Esophagus muscularis mucosa (tissue), 4 donors: ENCODE measurements around the gene SFR1. TPM values are rescaled to one million over a fixed set of nuclear protein-coding genes. Genes with fewer than 3 reads are reported as not detected.
A peak's percentile ranks its signal among the peaks of the same experiment; 100 is the strongest.

Source experiments
- DNase-seq: peaks from one replicate; pipeline ENCODE4 v3.0.0-alpha.2; 2017; ENCODE audit errors: extremely low spot score
- H3K27ac ChIP-seq, 4 donors: fragments of 200-600 bp; sonication (generic); replicated peaks in 1 of 4; 1 replicate in 3 of 4; 2 replicates in 1 of 4; pipeline ENCODE4 v1.5.1; 2016 to 2019; ENCODE audit warnings: mild to moderate bottlenecking in 1 of 4
- H3K27me3 ChIP-seq, 4 donors: fragments of 200-600 bp; sonication (generic); one replicate each; pipeline versions ENCODE4 v1.5.1 to v1.6.0; 2016 to 2019
- H3K36me3 ChIP-seq, 4 donors: fragments of 200-600 bp; sonication (generic); one replicate each; pipeline ENCODE4 v1.5.1; 2016 to 2019
- H3K4me1 ChIP-seq, 4 donors: fragments of 200-600 bp; sonication (generic); one replicate each; pipeline ENCODE4 v1.5.1; 2016 to 2019
- H3K4me3 ChIP-seq, 4 donors: fragments of 200-600 bp; sonication (generic); 1 replicate in 2 of 4; 2 replicates in 2 of 4; pipeline ENCODE4 v1.5.1; 2016 to 2019; ENCODE audit warnings: mild to moderate bottlenecking in 4 of 4, moderate library complexity in 1 of 4
- H3K9me3 ChIP-seq, 4 donors: fragments of 200-600 bp; sonication (generic); 1 replicate in 3 of 4; 2 replicates in 1 of 4; pipeline ENCODE4 v1.5.1; 2016 to 2019
- CTCF ChIP-seq, 3 experiments: fragments of 200-600 bp in 2 of 3; fragments of 450-650 bp in 1 of 3; sonication (generic) in 2 of 3; IDR thresholded peaks; one replicate each; pipeline ENCODE4 v1.5.1; 2017 to 2019; ENCODE audit warnings: antibody characterized with exemption in 3 of 3, mild to moderate bottlenecking in 2 of 3, moderate library complexity in 1 of 3
- EP300 ChIP-seq: sonication (generic); formaldehyde crosslinking; IDR thresholded peaks from one replicate; pipeline ENCODE4 v1.6.1; 2017; ENCODE audit warnings: antibody characterized with exemption
- POLR2A ChIP-seq: fragments of 450-650 bp; IDR thresholded peaks from one replicate; pipeline ENCODE4 v1.6.1; 2017; ENCODE audit warnings: antibody characterized with exemption, moderate library complexity, mild to moderate bottlenecking, low read depth
- POLR2AphosphoS5 ChIP-seq, 2 donors: sonication (generic); formaldehyde crosslinking; IDR thresholded peaks; one replicate each; pipeline ENCODE4 v1.6.1; 2017; ENCODE audit warnings: antibody characterized with exemption in 2 of 2
- WGBS: methylation state at CpG from one replicate; pipeline ENCODE4 v1.1.5; 2018; 5-methylcytosine and 5-hydroxymethylcytosine counted together
- intact Hi-C: fragments of 100-400 bp; cut with DNase I; formaldehyde crosslinking; loops from one replicate; pipeline ENCODE4 v1.15.1; 2023
- total RNA-seq, 4 donors: library from RNA; depleted of rRNA; stranded (reverse); fragments of >200 nt; gene quantifications; one replicate each; pipeline versions ENCODE4 v1.1.0 to v1.2.1, GENCODE V29; 2016

Gene SFR1
- total RNA-seq, 4 donors from 2014 or later: 4.9 to 9.1 (median 7.8) TPM

GRCh38 chr10:104120512-104120902, 1.5 kb upstream of the SFR1 start:
- H3K27me3 ChIP-seq: no peaks in the 10 kb centered on the region
- H3K4me3 ChIP-seq: peak overlapping the region; percentile 72 to 83 (median 80)
- no peak for DNase-seq
- intact Hi-C loops: loop anchor here (5.0 kb wide), 4 partner anchors 73 to 233 kb away; partner anchors contain the start of genes GSTO2 and SLK
- H3K4me1 ChIP-seq: peaks cover 5 to 22% (median 20%) of the 10 kb centered on the region in 4 donors
- H3K36me3 ChIP-seq: no peaks in the 10 kb centered on the region
- H3K9me3 ChIP-seq: no peaks in the 10 kb centered on the region
- WGBS: 45% methylated on average over 2 of the region's 2 CpGs
- TF ChIP-seq POLR2A (peak; percentile 7), CTCF (IDR thresholded peaks at IDR 0.05) (no peak)
- H3K27ac ChIP-seq: peak overlapping the region; percentile 93 to 99 (median 98)

GRCh38 chr10:104120903-104121484, 977 bp upstream of the SFR1 start:
- H3K4me1 ChIP-seq: peaks cover 5 to 22% (median 20%) of the 10 kb centered on the region in 4 donors
- no peaks in the 10 kb centered on the region for H3K9me3 ChIP-seq
- no peaks in the 10 kb centered on the region for H3K27me3 ChIP-seq
- intact Hi-C loops: loop anchor here (5.0 kb wide), 4 partner anchors 74 to 234 kb away; partner anchors contain the start of genes GSTO2 and SLK
- H3K36me3 ChIP-seq: peaks cover 0 to 4% (median 0%) of the 10 kb centered on the region in 4 donors
- peak overlapping the region; percentile 93 to 99 (median 98) for H3K27ac ChIP-seq
- no peak for TF ChIP-seq EP300
- peak; percentile 61 to 72 for TF ChIP-seq POLR2AphosphoS5 (IDR thresholded peaks at IDR 0.05)
- no peak for TF ChIP-seq POLR2A
- peak in 1 of 3 experiments; percentile 23 for TF ChIP-seq CTCF (IDR thresholded peaks at IDR 0.05)
- peak; percentile 98 for DNase-seq
- peak overlapping the region; percentile 72 to 83 (median 80) for H3K4me3 ChIP-seq
- 0% methylated on average over 19 of the region's 28 CpGs for WGBS

- peak overlapping the region; percentile 72 to 83 (median 80) for H3K4me3 ChIP-seq
- TF ChIP-seq CTCF (IDR thresholded peaks at IDR 0.05) (no peak), EP300 (no peak), POLR2AphosphoS5 (IDR thresholded peaks at IDR 0.05) (no peak), POLR2A (no peak)
- H3K36me3 ChIP-seq: peaks cover 0 to 17% (median 0%) of the 10 kb centered on the region in 4 donors
- no peaks in the 10 kb centered on the region for H3K27me3 ChIP-seq
- intact Hi-C loops: loop anchor here (5.0 kb wide), 4 partner anchors 75 to 235 kb away; partner anchors contain the start of genes GSTO2 and SLK
- peaks cover 5 to 22% (median 20%) of the 10 kb centered on the region in 4 donors for H3K4me1 ChIP-seq
- H3K27ac ChIP-seq: peak overlapping the region; percentile 93 to 99 (median 98)
- no peaks in the 10 kb centered on the region for H3K9me3 ChIP-seq
- DNase-seq: no peak
- 17% methylated on average over 23 of the region's 23 CpGs for WGBS
These were observed 495 bp downstream of the SFR1 start for GRCh38 chr10:104122225-104123107.

DNA sequence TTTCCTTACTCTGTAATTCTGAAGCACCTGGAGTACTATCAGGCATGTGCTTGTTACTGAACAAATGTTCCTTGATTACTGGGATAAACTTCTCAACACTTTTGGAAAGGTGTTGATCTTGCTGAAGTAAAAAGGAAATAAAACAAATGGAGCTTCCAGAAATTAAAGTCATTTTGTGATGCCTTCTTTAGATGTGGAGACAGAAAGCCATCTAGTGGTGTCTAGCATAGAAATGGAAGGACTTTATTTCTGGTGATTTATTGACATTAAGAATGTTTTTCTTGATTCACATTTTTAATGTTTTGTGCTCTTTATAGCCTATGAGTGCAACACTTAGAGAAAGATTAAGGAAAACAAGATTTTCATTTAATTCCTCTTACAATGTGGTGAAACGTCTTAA, 1.4 kb downstream of the SFR1 start:
- no peak overlapping the region for H3K4me3 ChIP-seq
- TF ChIP-seq POLR2A: no peak
- TF ChIP-seq CTCF (IDR thresholded peaks at IDR 0.05): peak in 1 of 3 experiments; percentile 11
- no peak overlapping the region for H3K27ac ChIP-seq
- no peaks in the 10 kb centered on the region for H3K9me3 ChIP-seq
- no peaks in the 10 kb centered on the region for H3K27me3 ChIP-seq
- intact Hi-C loops: loop anchor here (5.0 kb wide), 4 partner anchors 76 to 236 kb away; partner anchors contain the start of genes GSTO2 and SLK
- H3K4me1 ChIP-seq: peaks cover 5 to 22% (median 20%) of the 10 kb centered on the region in 4 donors
- WGBS: 80% methylated on average over 1 of the region's 1 CpG
- H3K36me3 ChIP-seq: peaks cover 0 to 17% (median 0%) of the 10 kb centered on the region in 4 donors
- no peak for DNase-seq
